Measurements from ENCODE around the gene DAZAP1. TPM values are rescaled to one million over a fixed set of nuclear protein-coding genes. Genes with fewer than 3 reads are reported as not detected.

Gene DAZAP1
- total RNA-seq, 3 donors from 2014 or later: 35.8 to 50.9 (median 48.8) TPM

GRCh38 chr19:1432507-1432887 lies 25.1 kb downstream of the DAZAP1 start:
- no peak overlapping the region for H3K27ac ChIP-seq
- TF ChIP-seq POLR2A (IDR thresholded peaks at IDR 0.05) (no peak), POLR2AphosphoS5 (IDR thresholded peaks at IDR 0.05) (no peak), CTCF (IDR thresholded peaks at IDR 0.05) (no peak)
- no peak overlapping the region for H3K4me3 ChIP-seq
- no peaks in the 10 kb centered on the region for H3K27me3 ChIP-seq
- no peaks in the 10 kb centered on the region for H3K4me1 ChIP-seq
- peaks cover 11% of the 10 kb centered on the region for H3K36me3 ChIP-seq
- no peaks in the 10 kb centered on the region for H3K9me3 ChIP-seq
- DNase-seq (ENCODE audit: low spot score in 2 of 2): no peak
- intact Hi-C loops (cut with DNase I; ENCODE audit: low total_unique reads): no loop called here

- Histone ChIP-seq H3K4me1 (peaks cover 0 to 4% of the 10 kb centered on the region in 2 donors), H3K4me3 (no peak overlapping the region), H3K9me3 (no peaks in the 10 kb centered on the region), H3K36me3 (peaks cover 11% of the 10 kb centered on the region), H3K27me3 (no peaks in the 10 kb centered on the region), H3K27ac (peak overlapping the region; percentile 56 to 75)
- intact Hi-C loops (cut with DNase I; ENCODE audit: low total_unique reads): no loop called here
- DNase-seq (ENCODE audit: low spot score in 2 of 2): no peak
- TF ChIP-seq CTCF (IDR thresholded peaks at IDR 0.05) (no peak), POLR2A (IDR thresholded peaks at IDR 0.05) (no peak)
These were observed 26.0 kb downstream of the DAZAP1 start for GRCh38 chr19:1433119-1434039.

- TF ChIP-seq POLR2AphosphoS5 (IDR thresholded peaks at IDR 0.05): no peak
- no peak for TF ChIP-seq CTCF (IDR thresholded peaks at IDR 0.05)
- TF ChIP-seq POLR2A (IDR thresholded peaks at IDR 0.05): no peak
- no peaks in the 10 kb centered on the region for H3K9me3 ChIP-seq
- no peak for DNase-seq (ENCODE audit: low spot score in 2 of 2)
- peaks cover 0 to 4% of the 10 kb centered on the region in 2 donors for H3K4me1 ChIP-seq
- H3K36me3 ChIP-seq: peaks cover 11% of the 10 kb centered on the region
- H3K27me3 ChIP-seq: no peaks in the 10 kb centered on the region
- no peak overlapping the region for H3K4me3 ChIP-seq
- H3K27ac ChIP-seq: peak overlapping the region; percentile 56 to 75
- intact Hi-C loops (cut with DNase I; ENCODE audit: low total_unique reads): no loop called here
These were observed 26.6 kb downstream of the DAZAP1 start for GRCh38 chr19:1434040-1434366.

- H3K27me3 ChIP-seq: no peaks in the 10 kb centered on the region
- H3K36me3 ChIP-seq: peaks cover 11% of the 10 kb centered on the region
- TF ChIP-seq CTCF (IDR thresholded peaks at IDR 0.05): no peak
- no peak for TF ChIP-seq POLR2A (IDR thresholded peaks at IDR 0.05)
- no peak for TF ChIP-seq POLR2AphosphoS5 (IDR thresholded peaks at IDR 0.05)
- no peaks in the 10 kb centered on the region for H3K9me3 ChIP-seq
- peak overlapping the region; percentile 56 to 75 for H3K27ac ChIP-seq
- no peak overlapping the region for H3K4me3 ChIP-seq
- H3K4me1 ChIP-seq: peaks cover 4 to 10% of the 10 kb centered on the region in 2 donors
- intact Hi-C loops (cut with DNase I; ENCODE audit: low total_unique reads): no loop called here
- DNase-seq (ENCODE audit: low spot score in 2 of 2): no peak
These were observed 27.2 kb downstream of the DAZAP1 start for GRCh38 chr19:1434577-1435060.

GRCh38 chr19:1435378-1435989 lies 28.1 kb downstream of the DAZAP1 start:
- peak overlapping the region in 1 of 2 donors; percentile 35 for H3K27ac ChIP-seq
- H3K27me3 ChIP-seq: no peaks in the 10 kb centered on the region
- no peak for DNase-seq (ENCODE audit: low spot score in 2 of 2)
- TF ChIP-seq CTCF (IDR thresholded peaks at IDR 0.05): no peak
- no peak for TF ChIP-seq POLR2AphosphoS5 (IDR thresholded peaks at IDR 0.05)
- TF ChIP-seq POLR2A (IDR thresholded peaks at IDR 0.05): no peak
- H3K4me1 ChIP-seq: peaks cover 6 to 15% of the 10 kb centered on the region in 2 donors
- intact Hi-C loops (cut with DNase I; ENCODE audit: low total_unique reads): no loop called here
- no peak overlapping the region for H3K4me3 ChIP-seq
- no peaks in the 10 kb centered on the region for H3K9me3 ChIP-seq
- peaks cover 12% of the 10 kb centered on the region for H3K36me3 ChIP-seq

Measured in breast epithelium (tissue), 4 donors.